Measurements from ENCODE around the gene ZNF599.
"Not testable (repeated sequence)": the region's sequence is repeated elsewhere in the genome, so short reads cannot be mapped to it uniquely, and the experiment has no call there.

The ZNF599 gene

DNA sequence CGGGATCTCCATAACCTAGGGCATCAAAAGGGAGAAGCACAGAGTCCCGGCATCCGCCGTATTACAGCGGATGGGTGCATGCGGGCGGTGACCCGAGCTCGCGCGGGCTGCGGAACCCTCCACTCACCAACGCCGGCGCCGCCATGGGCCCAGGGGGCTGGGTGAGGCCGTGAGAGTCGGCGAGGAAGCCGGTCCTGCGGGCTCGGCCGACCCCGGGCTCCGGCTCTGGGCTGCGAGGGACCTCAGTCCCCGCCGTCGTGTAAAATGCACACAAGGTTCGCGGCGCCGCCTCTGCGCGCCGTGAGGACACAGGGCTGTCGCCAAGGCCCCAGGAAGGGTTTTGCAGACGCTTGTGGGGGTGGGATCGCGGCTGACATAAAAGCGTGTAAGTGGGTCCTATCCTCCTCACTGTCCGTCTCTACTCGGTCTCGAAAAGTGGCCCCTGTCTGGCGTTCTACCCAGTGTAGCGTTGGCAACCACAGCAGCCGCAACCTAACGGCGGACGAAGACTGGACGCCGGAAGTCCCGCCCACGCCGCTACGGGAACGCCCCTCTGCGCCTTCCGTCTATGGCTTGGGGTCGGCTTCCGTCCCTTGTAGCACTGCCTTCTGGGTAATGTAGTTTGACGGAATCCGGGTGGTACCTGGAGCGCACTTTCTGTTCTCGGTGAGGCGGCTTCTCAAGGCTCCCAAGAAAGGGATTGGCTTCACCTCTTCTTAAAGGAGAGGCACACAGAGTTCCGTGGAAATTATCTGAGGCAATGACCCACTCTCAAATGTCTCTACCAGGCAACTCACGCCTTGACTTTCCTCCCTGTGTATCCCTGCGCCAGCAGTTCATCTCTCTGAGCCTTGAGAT, at the start of gene ZNF599:
ZNF599 (minus strand) TSS at position 519 of the 858 bp plus-strand sequence; CDS start at position 145, 374 bp downstream.
- Mint-ChIP-seq H3K36me3 (ENCODE audit: low read depth) (peaks cover 13% of the 10 kb centered on the region), H3K4me1 (ENCODE audit: low read depth) (peaks cover 10% of the 10 kb centered on the region), H3K9me3 (peaks cover 68% of the 10 kb centered on the region), H3K4me3 (peak within 1 kb of the TSS; percentile 75), H3K27me3 (peaks cover 12% of the 10 kb centered on the region), H3K27ac (peak within 1 kb of the TSS; percentile 74)
- intact Hi-C loops (cut with micrococcal nuclease), result loop anchor here (1.0 kb wide), 1 partner anchor 39 kb away; the partner anchor contains the start of gene ZNF181

DNA sequence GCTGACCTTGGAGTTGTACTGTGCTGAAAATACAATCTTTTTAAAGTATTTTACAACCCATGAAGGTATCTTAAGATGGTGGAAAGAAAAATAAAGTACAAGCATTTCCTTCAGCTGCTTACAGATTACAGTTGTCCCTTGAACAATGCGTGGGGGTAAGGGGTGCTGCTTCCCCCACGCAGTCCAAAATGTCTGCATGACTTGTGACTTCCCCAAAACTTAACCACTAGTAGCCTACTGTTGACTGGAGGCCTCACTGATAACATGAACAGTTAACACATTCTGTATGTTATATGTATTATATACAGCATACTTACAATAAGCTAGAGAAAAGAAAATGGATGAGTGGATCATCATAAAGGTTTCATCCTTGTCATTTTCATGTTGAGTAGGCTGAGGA, 45.3 kb upstream of the ZNF599 start:
- H3K9me3 Mint-ChIP-seq, result peaks cover 69% of the 10 kb centered on the region
- H3K27ac Mint-ChIP-seq, result no peak overlapping the region

DNA sequence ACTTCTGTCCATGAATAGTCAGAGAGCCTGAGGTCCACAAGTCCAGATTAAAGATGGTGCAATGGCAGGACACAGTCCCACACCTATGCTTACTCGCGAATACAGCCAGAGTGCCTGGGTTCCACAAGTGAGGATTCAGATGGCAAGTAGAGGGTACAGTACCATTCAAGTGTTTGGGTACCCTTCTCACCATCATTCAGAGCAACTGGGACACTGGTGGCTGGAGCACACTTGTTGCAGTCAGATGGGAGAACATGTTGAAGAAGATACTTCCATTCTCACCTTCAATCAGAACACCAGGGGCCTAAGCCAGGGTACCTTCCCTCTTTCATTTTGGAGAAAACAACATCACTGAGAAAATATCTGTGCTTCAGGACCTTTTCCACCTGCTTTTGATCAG, 43.7 kb upstream of the ZNF599 start:
- intact Hi-C loops (cut with micrococcal nuclease), result no loop called here
- H3K27me3 Mint-ChIP-seq, result no peaks in the 10 kb centered on the region
- H3K9me3 Mint-ChIP-seq, result peaks cover 69% of the 10 kb centered on the region
- H3K4me1 Mint-ChIP-seq (ENCODE audit: low read depth), result no peaks in the 10 kb centered on the region
- H3K4me3 Mint-ChIP-seq, result no peak overlapping the region
- no peak overlapping the region for H3K27ac Mint-ChIP-seq
- no peaks in the 10 kb centered on the region for H3K36me3 Mint-ChIP-seq (ENCODE audit: low read depth)

More for the DNA sequence above, 45.3 kb upstream of the ZNF599 start:
- Mint-ChIP-seq H3K36me3 (ENCODE audit: low read depth) (no peaks in the 10 kb centered on the region), H3K4me1 (ENCODE audit: low read depth) (no peaks in the 10 kb centered on the region), H3K27me3 (no peaks in the 10 kb centered on the region), H3K4me3 (no peak overlapping the region)
- intact Hi-C loops (cut with micrococcal nuclease), result no loop called here

DNA sequence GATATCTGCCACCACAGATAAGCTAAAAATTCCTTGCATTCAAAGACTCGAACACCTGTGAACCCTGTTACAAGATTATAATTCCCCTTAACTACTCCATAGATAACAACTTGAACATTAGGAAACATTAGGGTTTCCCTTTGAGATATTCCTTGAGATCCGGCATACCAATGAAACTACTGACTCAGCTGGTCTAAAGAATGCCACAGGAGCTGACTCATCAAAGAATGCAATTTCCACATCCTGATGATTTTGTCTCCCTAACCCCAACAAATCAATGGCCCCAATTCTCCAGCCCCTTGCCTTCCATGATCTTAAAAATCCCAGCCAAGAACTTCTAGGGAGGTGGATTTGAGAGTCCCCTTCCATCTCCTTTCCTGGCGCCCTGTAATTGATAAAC, 35.6 kb upstream of the ZNF599 start:
- Mint-ChIP-seq H3K9me3 (peaks cover 26% of the 10 kb centered on the region), H3K36me3 (ENCODE audit: low read depth) (no peaks in the 10 kb centered on the region), H3K4me3 (no peak overlapping the region)

DNA sequence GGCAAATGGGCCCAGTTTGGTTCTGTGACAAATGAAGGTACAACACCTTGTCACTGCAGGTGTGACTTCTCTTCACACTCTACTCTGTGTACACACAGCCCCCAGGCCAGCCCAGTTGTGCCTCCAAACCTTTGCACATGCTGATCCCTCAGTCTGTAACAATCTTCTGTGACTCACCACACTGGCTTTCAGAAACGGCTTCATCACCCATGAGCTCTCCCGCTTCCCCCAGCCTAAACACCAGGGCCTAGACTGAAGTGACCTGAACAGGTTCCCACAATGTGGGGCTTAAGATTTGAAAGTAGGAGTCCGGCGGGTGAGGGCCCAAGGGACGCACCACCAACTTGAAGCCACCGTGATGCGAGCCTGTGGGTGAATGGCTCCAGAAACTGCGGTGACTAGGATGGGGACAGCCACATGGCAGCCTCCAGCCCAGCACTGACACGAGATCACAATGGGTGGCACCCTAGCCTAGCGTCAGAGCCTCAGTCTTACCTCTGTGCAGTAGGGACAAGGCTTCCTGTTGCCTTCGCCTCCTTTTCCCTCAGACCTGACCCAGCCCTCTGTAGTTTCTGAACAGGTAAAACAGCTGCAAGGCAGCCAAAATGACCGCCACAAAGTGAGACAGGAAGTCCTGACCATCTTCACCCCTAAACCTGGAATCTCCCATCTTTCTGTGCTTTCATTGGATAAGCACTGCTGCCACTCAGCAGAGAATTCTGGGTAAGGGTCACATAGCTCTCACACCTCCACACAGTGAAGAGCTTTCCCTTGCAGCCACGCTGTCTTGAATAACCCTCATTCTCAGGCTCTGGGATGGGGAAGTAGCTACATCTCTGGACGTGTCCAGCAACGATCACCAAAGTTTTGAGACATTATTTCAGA, 34.2 kb upstream of the ZNF599 start:
- intact Hi-C loops (cut with micrococcal nuclease), result no loop called here

More for the DNA sequence above, 35.6 kb upstream of the ZNF599 start:
- Mint-ChIP-seq H3K27me3 (no peaks in the 10 kb centered on the region), H3K27ac (no peak overlapping the region), H3K4me1 (ENCODE audit: low read depth) (no peaks in the 10 kb centered on the region)
- intact Hi-C loops (cut with micrococcal nuclease), result no loop called here

DNA sequence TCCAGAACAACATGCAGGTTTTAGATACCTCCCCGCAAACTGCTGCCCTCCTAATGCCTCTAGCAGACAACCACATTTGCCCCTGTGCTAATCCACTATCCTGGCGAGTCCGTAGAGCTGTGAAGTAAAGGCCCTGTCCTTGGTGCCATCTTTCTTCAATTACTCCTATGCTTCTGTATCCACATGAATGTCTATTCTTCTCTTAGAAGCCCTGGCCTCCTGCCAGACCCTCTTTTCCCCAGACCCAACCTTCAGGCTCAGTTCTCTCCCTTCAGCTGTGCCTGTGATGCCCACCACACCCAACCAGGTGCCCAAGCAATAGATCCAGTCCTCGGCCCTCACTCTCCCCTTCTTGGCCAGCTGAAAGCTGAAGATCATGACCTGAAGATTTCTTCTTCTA, 31.1 kb upstream of the ZNF599 start:
- H3K27me3 Mint-ChIP-seq, result no peaks in the 10 kb centered on the region
- no peaks in the 10 kb centered on the region for H3K4me1 Mint-ChIP-seq (ENCODE audit: low read depth)
- intact Hi-C loops (cut with micrococcal nuclease), result no loop called here
- H3K27ac Mint-ChIP-seq, result no peak overlapping the region
- peaks cover 29% of the 10 kb centered on the region for H3K9me3 Mint-ChIP-seq
- H3K36me3 Mint-ChIP-seq (ENCODE audit: low read depth), result no peaks in the 10 kb centered on the region
- no peak overlapping the region for H3K4me3 Mint-ChIP-seq

More for the DNA sequence above, 34.2 kb upstream of the ZNF599 start:
- Mint-ChIP-seq H3K4me1 (ENCODE audit: low read depth) (no peaks in the 10 kb centered on the region), H3K9me3 (peaks cover 26% of the 10 kb centered on the region), H3K27me3 (no peaks in the 10 kb centered on the region), H3K4me3 (no peak overlapping the region), H3K27ac (no peak overlapping the region), H3K36me3 (ENCODE audit: low read depth) (no peaks in the 10 kb centered on the region)

DNA sequence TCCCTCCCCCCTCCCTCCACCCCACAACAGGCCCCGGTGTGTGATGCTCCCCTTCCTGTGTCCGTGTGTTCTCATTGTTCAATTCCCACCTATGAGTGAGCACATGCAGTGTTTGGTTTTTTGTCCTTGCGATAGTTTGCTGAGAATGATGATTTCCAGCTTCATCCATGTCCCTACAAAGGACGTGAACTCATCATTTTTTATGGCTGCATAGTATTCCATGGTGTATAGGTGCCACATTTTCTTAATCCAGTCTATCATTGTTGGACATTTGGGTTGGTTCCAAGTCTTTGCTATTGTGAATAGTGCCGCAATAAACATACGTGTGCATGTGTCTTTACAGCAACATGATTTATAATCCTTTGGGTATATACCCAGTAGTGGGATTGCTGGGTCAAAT, 23.9 kb upstream of the ZNF599 start:
- H3K4me1 Mint-ChIP-seq (ENCODE audit: low read depth); H3K4me3 Mint-ChIP-seq; H3K36me3 Mint-ChIP-seq (ENCODE audit: low read depth); H3K27me3 Mint-ChIP-seq; H3K27ac Mint-ChIP-seq; intact Hi-C loops (cut with micrococcal nuclease): not testable (repeated sequence)
- H3K9me3 Mint-ChIP-seq, result peaks cover 49% of the 10 kb centered on the region

DNA sequence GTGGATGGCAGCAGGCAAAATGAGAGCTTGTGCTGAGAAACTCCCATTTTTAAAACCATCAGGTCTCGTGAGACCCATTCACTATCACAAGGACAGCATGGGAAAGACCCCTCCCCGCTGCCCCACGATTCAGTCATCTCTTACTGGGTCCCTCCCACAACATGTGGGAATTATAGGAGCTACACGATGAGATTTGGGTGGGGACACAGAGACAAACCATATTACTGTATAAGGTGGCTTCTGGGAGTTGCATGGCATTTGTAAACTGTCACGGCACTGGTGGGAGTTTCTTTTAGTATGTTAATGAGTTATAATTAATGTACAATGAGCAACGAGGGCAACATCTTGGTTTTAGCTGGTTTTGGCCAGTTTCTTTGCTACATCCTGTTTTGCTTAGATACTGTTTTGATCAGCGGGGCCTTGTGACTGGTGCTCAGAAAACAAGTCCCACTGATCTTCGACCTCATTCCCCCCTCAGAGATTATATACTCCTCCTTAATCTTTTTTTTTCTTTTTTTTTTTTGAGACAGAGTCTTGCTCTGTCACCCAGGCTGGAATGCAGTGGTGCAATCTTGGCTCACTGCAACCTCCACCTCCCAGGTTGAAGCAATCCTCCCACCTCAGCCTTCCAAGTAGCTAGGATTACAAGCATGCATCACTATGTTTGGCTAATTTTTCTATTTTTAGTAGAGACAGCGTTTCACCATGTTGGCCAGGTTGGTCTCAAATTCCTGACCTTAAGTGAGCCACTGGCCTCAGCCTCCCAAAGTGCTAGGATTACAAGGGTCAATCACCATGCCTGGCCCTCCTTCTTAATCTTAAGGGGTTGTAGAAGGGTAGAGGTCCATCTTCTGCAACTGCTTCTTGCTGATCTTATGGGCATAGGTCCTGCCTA, 21.3 kb upstream of the ZNF599 start:
- Mint-ChIP-seq H3K27ac (no peak overlapping the region), H3K4me1 (ENCODE audit: low read depth) (no peaks in the 10 kb centered on the region), H3K27me3 (no peaks in the 10 kb centered on the region), H3K36me3 (ENCODE audit: low read depth) (no peaks in the 10 kb centered on the region), H3K4me3 (no peak overlapping the region), H3K9me3 (peaks cover 53% of the 10 kb centered on the region)
- intact Hi-C loops (cut with micrococcal nuclease), result no loop called here

DNA sequence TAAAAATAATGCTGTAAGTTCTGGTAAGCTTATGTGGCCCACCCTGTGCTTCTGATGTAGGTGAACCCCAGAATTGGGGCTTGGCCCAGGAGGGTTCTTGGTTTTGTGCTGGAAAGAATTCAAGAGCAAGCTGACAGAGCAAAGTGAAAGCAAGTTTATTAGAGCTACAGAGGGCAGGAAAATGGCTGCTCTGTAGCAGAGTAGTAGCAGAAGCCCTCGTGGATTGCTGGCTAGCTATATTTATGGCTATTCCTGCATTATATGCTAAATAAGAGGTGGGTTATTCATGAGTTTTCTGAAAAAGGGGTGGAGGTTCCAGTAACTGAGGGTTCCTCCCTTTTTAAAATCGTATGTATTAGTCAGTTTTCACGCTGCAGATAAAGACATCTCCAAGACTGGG, 20.6 kb upstream of the ZNF599 start:
- no peak overlapping the region for H3K27ac Mint-ChIP-seq
- no peaks in the 10 kb centered on the region for H3K36me3 Mint-ChIP-seq (ENCODE audit: low read depth)
- H3K9me3 Mint-ChIP-seq, result peaks cover 47% of the 10 kb centered on the region
- intact Hi-C loops (cut with micrococcal nuclease), result no loop called here
- H3K27me3 Mint-ChIP-seq, result no peaks in the 10 kb centered on the region
- H3K4me1 Mint-ChIP-seq (ENCODE audit: low read depth), result no peaks in the 10 kb centered on the region
- no peak overlapping the region for H3K4me3 Mint-ChIP-seq

DNA sequence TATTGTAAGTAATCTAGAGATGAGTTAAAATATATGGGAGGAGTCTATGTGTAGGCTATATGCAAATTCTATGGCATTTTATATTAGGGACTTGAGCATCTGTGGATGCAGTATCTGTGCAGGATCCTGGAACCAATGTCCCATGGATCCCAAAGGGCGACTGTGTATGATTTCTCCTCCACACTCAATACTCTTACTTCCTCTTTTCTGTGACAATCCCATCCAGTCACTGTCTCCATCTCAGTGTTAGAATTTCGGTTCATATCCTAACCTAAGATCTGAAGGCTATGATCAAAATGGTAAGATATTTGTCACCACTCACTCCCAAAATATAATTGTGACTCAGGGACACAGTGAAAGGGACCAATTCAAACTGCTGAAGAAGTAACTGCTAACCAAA, 15.1 kb upstream of the ZNF599 start:
- no peaks in the 10 kb centered on the region for H3K36me3 Mint-ChIP-seq (ENCODE audit: low read depth)
- H3K27me3 Mint-ChIP-seq, result no peaks in the 10 kb centered on the region
- intact Hi-C loops (cut with micrococcal nuclease), result no loop called here
- H3K9me3 Mint-ChIP-seq, result peaks cover 61% of the 10 kb centered on the region
- H3K4me1 Mint-ChIP-seq (ENCODE audit: low read depth), result no peaks in the 10 kb centered on the region
- no peak overlapping the region for H3K27ac Mint-ChIP-seq
- H3K4me3 Mint-ChIP-seq, result no peak overlapping the region

DNA sequence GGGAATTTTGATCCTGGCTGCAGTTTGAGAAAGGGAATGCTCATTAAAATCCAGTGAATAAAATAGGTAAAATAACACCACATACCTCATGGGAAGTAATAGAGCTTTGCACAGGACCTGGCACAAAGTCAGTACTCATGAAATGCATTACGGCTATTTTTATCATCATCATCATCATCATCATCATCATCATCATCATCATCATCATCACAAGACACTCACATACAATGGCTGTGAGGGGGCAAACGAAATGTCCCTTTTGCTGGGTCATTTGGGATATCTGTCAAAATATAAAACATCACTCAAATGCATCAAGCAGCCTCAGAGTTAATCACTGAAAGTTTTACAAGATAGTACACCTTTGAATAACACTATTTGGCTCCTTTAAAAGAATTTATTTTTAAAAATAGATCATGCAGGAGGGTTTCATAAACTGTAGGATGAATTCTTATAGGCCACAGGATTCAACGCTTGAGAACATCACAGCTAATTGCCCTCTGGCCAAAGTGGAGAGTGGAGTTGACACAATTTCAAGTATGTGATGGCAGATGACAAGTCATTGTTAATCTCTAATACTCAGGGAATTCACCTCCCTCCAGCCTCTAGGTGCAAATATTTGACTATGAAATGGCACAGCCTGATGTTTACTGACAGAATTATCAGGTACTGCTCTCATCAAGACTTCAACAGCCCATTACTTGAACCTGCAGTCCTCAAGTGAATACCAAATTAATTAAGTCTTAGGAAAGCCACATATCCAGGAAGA, 14.2 kb upstream of the ZNF599 start:
- H3K27me3 Mint-ChIP-seq, result no peaks in the 10 kb centered on the region
- no peak overlapping the region for H3K27ac Mint-ChIP-seq
- no peaks in the 10 kb centered on the region for H3K36me3 Mint-ChIP-seq (ENCODE audit: low read depth)
- peaks cover 64% of the 10 kb centered on the region for H3K9me3 Mint-ChIP-seq
- no peaks in the 10 kb centered on the region for H3K4me1 Mint-ChIP-seq (ENCODE audit: low read depth)
- H3K4me3 Mint-ChIP-seq, result no peak overlapping the region
- intact Hi-C loops (cut with micrococcal nuclease), result no loop called here

DNA sequence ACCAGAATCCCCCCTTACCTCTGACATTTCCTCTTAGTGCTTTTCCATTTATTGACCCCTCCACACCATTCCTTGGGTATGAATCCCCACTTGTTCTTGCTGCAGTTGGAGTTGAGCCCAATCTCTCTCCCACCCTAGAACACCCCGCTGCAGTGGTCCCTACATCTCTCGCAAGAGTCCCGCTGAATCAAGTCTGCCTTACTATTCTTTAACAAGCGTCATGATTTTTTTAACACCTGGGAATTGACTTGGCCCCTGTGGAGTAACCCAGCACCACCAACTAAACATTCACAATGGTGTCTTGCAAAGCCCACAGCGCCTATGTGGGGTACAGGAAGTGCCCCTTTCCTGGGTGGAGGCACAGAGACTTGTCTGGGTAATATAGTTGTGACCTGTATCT, 13.2 kb upstream of the ZNF599 start:
- H3K27me3 Mint-ChIP-seq, result no peaks in the 10 kb centered on the region
- peaks cover 63% of the 10 kb centered on the region for H3K9me3 Mint-ChIP-seq
- intact Hi-C loops (cut with micrococcal nuclease), result no loop called here
- H3K27ac Mint-ChIP-seq, result no peak overlapping the region
- no peak overlapping the region for H3K4me3 Mint-ChIP-seq
- H3K36me3 Mint-ChIP-seq (ENCODE audit: low read depth), result no peaks in the 10 kb centered on the region
- H3K4me1 Mint-ChIP-seq (ENCODE audit: low read depth), result no peaks in the 10 kb centered on the region

DNA sequence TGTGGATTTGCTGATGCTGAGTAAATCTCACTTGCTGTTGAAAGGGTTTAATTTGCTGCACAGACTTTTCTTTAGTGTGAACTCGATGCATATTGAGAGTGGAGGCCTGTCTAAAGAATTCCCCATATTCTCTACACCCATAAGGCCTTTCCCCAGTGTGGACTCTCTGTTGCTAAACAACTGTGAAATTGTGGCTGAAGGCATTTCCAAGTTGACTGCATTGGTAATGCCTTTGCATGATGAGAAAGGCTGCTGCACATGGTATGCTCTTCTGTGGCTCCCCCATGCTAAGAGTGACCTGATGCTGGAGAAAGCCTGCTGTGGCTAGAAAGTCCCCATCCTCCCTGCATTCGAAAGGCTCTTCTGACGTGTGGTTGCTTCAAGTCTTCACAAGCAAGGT, 6.6 kb upstream of the ZNF599 start:
- H3K4me1 Mint-ChIP-seq (ENCODE audit: low read depth), result no peaks in the 10 kb centered on the region
- intact Hi-C loops (cut with micrococcal nuclease), result no loop called here
- H3K27ac Mint-ChIP-seq, result no peak overlapping the region
- H3K27me3 Mint-ChIP-seq, result peaks cover 5% of the 10 kb centered on the region
- peaks cover 68% of the 10 kb centered on the region for H3K9me3 Mint-ChIP-seq
- no peak overlapping the region for H3K4me3 Mint-ChIP-seq
- no peaks in the 10 kb centered on the region for H3K36me3 Mint-ChIP-seq (ENCODE audit: low read depth)
